ENCODE data around the gene ARL6IP4.

- TF ChIP-seq POLR2A (IDR thresholded peaks at IDR 0.05; ENCODE audit: low read depth, low read length) (no peak), POLR2AphosphoS5 (IDR thresholded peaks at IDR 0.05; ENCODE audit: low read depth, low read length) (no peak), POU2F2 (IDR thresholded peaks at IDR 0.05; ENCODE audit: low read depth, low read length) (no peak), TAF1 (IDR thresholded peaks at IDR 0.05; ENCODE audit: low read depth, low read length) (no peak), SPI1 (IDR thresholded peaks at IDR 0.05; ENCODE audit: low read depth, low read length) (no peak)
Observed at GRCh38 chr12:122978507-122978955, 1.9 kb upstream of the ARL6IP4 start.

All from GM12891 (cell line).